Activated naive CD4-positive, alpha-beta T cell treated with Interleukin-2 at 50 U/mL for 16 hours (primary cell): ENCODE measurements around the gene ADCY9.
"Not testable (repeated sequence)": the region's sequence is repeated elsewhere in the genome, so short reads cannot be mapped to it uniquely, and the experiment has no call there.

Source experiments
- DNase-seq: peaks from one replicate; pipeline ENCODE4 v3.0.0-alpha.2; 2020

Gene ADCY9

GRCh38 chr16:4064950-4065352 is 51.3 kb downstream of the ADCY9 start:
- peak; percentile 41 for DNase-seq

- no peak for DNase-seq
Observed at GRCh38 chr16:4062212-4062802, 53.9 kb downstream of the ADCY9 start.

- no peak for DNase-seq
Observed at GRCh38 chr16:4060823-4061222, 55.4 kb downstream of the ADCY9 start.

- DNase-seq = no peak
Observed at GRCh38 chr16:4060009-4060408, 56.2 kb downstream of the ADCY9 start.

DNA sequence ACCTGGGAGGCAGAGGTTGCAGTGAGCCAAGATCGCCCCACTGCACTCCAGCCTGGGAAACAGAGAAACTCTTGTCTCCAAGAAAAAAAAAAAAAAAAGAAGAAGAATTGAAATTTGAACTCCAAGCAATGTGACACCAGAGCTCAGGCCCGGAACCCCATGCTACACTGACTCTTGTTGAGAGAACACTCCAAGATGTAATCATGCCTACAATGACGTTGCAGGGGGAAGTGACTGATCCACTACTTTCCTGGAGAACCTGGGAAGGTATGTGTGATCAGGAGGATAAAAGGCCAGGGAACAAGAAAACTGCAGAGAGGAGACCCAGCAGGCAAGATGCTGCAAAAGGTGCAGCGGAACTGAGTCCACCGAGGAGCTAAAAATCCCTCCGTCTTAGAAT is 57.9 kb downstream of the ADCY9 start:
- DNase-seq = no peak

GRCh38 chr16:4057439-4057877 is 58.8 kb downstream of the ADCY9 start:
- no peak for DNase-seq

DNA sequence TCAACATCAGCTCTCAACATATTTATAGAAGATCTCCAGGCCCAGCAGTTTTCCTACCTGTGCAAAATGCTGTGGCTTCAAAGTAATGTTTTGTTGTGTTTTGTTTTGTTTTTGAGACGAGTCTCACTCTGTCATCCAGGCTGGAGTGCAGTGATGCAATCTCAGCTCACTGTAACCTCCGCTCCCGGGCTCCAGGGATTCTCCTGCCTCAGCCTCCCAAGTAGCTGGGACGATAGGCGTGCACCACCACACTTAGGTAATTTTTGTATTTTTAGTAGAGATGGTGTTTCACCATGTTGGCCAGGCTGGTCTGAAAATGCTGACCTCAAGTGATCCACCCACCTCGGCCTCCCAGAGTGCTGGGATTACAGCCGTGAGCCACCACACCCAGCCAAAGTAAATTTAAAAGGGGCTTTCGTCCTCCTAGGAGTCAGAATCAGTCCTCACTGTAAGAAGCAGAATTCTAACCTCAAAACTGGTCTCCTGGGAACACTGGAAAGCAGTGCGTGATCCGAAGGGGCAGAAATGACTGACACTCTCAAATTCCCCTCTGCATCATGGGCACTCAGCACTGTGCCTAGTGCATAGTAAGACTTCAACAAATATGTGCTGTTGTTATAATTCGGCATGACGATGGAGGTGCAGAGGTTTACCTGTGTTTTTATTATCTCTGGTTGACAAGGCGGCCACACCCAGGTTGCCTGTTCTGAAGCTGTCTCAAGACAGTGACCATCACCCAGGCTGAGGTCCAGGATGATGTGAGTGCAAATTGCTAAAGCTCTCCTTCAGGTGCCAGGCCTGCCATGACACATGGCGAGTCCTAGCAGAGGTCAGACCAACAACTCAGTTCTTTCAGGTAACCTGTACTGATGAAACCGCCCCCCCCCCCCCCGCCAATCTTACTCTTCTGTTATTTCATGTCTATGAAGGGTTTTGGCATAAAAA is 59.8 kb downstream of the ADCY9 start:
- DNase-seq = no peak

- DNase-seq = no peak
Observed at GRCh38 chr16:4055748-4056147, 60.5 kb downstream of the ADCY9 start.

DNA sequence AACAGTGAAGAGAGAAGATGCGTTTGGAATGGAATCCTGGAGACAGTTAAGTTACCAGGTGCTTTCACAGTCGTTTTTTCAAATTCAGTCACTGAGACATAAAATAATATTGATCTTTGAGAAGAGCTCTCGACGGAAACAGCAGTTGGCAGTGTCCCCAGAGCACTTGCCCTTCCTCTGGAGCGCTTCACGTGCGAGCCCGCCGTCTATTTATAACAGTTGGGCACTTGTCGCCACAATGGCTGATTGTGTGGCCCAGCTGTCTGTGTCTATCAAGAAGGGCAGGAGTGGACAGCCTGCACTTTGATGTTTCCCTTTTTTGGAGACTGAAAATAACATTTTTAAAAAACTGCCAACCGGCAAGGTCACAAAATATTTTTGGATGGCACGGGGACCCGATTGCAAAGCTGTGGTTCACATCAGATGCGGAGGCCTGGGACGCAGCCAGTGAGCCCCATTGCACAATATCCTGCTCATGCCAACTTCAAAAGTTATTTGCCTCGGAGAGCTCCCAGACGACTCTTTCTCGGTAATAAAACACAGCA is 62.9 kb downstream of the ADCY9 start:
- DNase-seq = no peak

- DNase-seq = no peak
Observed at GRCh38 chr16:4052801-4053293, 63.4 kb downstream of the ADCY9 start.

DNA sequence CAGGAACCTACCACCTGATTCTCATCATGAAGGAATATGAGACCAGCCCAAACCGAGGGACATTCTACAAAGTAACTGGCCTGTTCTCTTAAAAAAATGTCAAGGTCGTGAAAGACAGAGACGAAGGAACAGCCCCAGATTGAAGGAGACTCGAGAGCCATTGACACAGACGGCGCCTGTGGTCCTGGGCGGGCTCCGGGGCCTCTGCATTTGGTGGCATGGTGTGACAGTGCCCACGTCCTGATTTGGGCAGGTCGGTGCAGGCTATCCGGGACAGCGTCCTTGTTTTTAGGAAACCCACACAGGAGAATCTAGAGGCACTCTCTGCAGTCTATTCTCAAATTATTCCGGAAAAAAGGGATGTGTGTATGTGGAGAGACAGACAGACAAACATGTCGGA is 64.1 kb downstream of the ADCY9 start:
- DNase-seq = no peak

- DNase-seq = no peak
Observed at GRCh38 chr16:4051591-4051990, 64.7 kb downstream of the ADCY9 start.

DNA sequence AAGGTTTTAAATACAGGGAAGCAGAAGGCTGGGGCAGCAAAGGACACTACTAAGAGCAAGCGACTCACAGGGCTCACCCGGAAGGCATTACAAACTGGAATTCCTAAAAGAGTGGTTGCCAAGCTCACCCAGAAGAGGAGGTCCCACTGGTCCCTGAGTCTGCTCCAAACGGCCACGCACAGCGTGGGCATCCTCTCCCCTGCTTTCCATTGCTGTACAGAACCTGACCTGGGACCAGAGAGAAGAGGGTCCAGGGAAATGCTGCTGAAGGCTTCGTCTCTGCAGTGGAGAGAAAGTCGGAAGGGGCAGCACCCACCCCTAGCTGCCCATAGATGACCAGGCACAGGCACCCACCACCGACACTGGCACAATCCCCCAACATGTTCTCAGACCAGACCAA is 67.2 kb downstream of the ADCY9 start:
- DNase-seq = no peak

DNA sequence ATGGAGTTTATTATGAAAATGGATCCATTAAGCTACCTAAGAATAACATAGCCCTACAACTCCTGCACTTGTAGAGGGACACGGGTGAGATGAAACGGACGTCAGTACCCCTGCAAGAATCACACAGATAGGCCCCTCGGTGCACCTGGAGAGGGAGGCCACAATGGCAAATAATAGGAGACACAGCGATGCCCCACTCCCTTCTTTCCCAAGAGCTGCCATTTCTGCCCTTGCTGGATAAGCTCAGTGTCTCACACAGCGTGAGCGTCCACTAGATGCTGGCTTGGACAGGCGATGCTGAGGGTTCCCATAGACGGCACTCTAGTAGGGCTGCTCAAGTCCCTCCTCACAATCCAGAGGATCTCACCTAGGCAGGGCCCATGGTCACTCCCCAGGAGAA is 67.8 kb downstream of the ADCY9 start:
- no peak for DNase-seq

GRCh38 chr16:4046221-4046620 is 70.0 kb downstream of the ADCY9 start:
- no peak for DNase-seq

- not testable (repeated sequence) for DNase-seq
Observed at GRCh38 chr16:4045561-4045960, 70.7 kb downstream of the ADCY9 start.

DNA sequence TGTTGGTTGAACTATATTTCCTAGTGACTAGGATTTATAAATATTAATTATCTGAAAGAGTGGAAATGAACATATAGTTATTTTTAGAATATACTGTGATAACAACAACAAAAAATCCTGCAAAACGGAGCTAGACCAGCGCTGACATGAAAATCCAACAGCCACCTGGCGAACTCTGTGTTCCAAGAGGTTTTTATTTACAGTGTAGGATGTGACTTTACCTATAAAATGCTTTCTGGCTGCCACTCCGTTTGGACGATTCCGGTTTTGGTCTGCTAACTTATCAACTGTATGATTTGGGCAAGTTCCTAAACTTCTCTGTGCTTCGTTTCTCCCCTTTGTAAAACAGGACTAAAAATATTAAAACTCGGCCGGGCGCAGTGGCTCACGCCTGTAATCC is 73.7 kb downstream of the ADCY9 start:
- no peak for DNase-seq

DNA sequence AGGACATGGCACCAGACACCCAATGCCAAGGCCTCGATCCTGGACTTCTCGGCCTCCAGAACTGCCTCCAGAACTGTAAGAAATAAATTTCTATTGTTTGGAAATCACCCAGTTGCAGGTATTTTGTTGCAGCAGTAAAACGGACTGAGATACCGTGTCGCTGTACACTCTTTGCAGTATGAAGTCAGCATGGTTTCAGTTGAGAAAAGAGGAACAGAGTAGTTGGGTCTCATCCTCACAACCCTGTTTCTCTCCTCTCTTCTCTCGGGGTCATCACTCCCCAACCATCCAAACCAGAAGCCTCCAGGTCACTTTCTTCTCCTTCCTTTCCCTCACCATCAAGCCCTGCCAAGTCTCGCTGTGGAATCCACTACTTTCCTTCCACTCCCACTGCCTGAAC is 77.8 kb downstream of the ADCY9 start:
- no peak for DNase-seq

DNA sequence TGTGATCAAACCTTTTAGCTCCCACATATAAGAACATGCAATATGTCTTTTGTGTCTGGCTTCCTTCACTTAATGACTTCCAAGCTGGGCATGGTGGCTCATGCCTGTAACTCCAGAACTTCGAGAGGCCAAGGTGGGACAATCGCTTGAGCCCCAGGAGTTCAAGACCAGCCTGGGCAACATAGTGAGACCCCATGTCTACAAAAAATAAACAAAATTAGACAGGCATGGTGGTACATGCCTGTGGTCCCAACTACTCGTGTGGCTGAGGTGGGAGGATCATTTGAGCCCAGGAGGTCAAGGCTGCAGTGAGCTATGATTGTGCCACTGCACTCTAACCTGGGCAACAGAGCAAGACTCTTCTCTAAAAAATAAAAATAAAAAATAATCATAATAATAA is 79.3 kb downstream of the ADCY9 start:
- not testable (repeated sequence) for DNase-seq

- DNase-seq = no peak
Observed at GRCh38 chr16:4034963-4035362, 81.3 kb downstream of the ADCY9 start.

DNA sequence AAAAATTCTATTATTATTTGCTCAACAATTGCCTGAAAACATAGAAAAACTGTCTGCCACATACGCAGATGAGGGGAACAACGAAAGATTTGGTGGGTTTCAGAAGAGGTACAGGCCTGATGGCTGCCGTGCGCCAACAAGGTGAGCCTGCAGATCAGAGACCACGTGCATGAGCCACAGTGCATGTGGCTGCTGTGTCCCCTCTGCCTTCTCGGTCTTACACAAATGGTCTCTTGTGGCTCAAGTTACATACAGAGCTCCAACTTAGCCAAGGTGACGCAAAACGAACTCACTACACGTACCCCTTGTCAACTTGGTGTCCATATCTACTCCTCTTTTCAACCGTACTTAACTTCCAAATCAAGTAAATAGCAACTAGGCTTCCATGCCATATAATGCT is 82.3 kb downstream of the ADCY9 start:
- no peak for DNase-seq

DNA sequence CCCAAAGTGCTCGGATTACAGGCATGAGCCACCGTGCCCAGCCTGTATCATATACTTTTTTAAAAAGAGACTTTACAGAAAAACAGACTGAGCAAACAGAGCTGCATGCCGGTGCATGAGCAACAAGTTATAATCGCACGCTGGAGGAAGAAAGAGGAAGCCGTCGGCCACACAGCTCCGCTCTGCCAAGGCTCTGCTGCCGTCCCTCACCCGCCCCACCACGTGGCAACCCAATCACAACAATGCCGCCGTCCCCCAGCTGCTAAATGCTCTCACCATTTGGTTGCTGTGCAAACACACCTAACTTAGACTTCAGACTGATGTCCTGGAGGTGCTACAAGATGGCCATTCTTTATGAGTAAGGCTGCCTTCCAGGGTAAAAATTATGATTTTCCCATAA is 83.5 kb downstream of the ADCY9 start:
- no peak for DNase-seq

- DNase-seq = no peak
Observed at GRCh38 chr16:4028144-4028543, 88.1 kb downstream of the ADCY9 start.

DNA sequence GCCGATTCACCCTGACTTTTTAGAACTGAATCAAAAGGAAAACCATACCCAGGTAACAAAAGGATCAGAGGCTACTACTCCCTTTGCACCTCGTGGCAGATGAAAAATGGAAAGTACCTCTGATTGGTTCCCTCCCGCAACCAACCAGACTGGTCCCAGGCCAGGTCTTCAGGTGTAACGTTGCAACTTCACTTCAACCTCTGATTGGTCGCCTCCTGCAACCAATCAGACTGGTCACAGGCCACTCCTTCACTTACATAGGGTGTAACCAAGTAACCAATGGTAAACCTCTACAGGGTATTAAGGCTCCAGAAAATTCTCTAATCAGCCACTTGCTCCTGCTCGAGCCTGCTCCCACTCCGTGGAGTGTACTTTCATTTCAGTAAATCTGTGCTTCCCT is 89.4 kb downstream of the ADCY9 start:
- no peak for DNase-seq
